SH-SY5Y (cell line): ENCODE results near the gene KCTD20.

ENCODE experiments used
- GATA2 ChIP-seq: IDR thresholded peaks from 2 replicates; pipeline ENCODE4 v1.6.1; 2011; ENCODE audit warnings: mild to moderate bottlenecking, low read depth, low read length
- GATA3 ChIP-seq: IDR thresholded peaks from 2 replicates; pipeline ENCODE4 v1.6.1; 2011; ENCODE audit warnings: low read depth, mild to moderate bottlenecking, low read length, moderate library complexity

KCTD20 gene

DNA sequence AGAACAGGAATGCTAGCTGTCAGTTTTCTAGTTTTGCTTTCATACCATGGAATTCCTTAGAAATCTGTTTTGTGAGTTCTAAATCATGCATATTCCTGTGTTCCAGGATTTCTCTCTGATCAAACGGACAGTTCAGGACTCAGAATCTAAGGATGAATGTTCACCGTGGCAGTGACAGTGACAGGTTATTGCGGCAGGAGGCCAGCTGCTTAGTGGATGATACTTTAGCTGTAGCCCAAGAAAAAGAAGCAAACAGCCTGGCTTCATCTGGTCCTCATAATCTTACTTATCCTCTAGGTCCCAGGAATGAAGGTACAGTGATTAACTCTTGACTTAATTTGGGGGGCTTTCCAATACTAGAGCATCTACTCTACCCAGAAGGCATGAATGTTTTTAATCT lies 27.1 kb downstream of the KCTD20 start:
- TF ChIP-seq GATA3 (no peak), GATA2 (no peak)

GRCh38 chr6:36478051-36478526 lies 35.3 kb downstream of the KCTD20 start:
- no peak for TF ChIP-seq GATA2
- TF ChIP-seq GATA3: no peak

DNA sequence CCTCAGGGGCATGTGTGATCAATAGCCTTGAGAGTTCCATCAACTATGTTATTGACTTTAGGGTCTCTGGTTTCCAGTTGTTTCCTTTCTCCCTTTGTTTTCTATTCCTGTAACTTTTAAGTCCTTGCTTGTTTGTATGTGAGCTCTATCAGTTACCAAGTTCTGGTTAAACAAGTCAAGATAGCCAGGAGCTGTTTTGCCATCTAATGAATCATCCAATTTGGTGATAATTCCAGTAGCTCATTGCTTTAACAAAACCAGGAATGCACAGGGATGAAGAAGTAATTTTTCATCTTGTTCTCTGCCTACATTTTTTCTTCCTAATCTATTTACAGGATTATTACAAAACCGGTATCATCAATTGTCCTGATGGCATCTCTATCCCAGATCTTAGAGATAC lies 36.5 kb downstream of the KCTD20 start:
- TF ChIP-seq GATA3: no peak
- no peak for TF ChIP-seq GATA2

- TF ChIP-seq GATA3: no peak
- TF ChIP-seq GATA2: no peak
Observed at GRCh38 chr6:36484736-36485135, 41.9 kb downstream of the KCTD20 start.

DNA sequence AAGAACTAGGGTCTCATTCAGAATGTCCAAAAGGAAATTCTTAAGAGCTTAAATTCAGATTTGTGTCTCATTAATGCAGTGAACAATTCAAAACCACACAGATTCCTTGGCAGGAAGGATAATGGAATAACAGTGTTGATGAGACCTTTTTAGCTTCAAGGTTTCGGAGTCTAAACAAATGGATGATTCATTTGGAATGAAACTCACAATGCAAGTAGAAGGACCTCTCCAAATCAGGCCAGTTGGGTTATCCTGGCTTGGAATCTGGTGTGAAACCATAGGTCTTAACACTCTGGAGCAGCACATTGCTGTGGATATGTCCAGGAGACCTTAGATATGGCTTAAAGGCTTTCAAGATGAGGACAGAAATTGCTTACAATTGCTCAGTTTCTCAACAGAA lies 44.9 kb downstream of the KCTD20 start:
- TF ChIP-seq GATA3: no peak
- TF ChIP-seq GATA2: no peak

DNA sequence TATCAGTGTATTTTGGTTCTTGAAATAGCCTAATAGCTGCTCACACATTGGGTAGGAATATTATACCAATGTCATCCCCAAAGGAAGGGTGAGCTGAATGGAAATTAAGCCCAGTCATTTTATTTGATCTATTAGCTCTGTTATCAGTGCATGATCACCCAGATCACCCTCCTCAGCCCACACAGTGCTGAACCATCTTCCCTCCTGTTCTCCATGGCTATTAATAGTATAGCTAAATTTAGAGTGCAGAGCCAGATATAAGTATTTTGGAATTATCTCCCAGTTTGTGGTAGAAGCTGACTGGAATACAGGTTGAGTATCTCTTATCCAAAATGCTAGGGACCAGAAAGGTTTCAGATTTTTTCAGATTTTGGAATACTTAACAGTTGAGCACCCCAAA lies 45.4 kb downstream of the KCTD20 start:
- no peak for TF ChIP-seq GATA2
- TF ChIP-seq GATA3: no peak

GRCh38 chr6:36489426-36489825 lies 46.6 kb downstream of the KCTD20 start:
- no peak for TF ChIP-seq GATA2
- no peak for TF ChIP-seq GATA3

DNA sequence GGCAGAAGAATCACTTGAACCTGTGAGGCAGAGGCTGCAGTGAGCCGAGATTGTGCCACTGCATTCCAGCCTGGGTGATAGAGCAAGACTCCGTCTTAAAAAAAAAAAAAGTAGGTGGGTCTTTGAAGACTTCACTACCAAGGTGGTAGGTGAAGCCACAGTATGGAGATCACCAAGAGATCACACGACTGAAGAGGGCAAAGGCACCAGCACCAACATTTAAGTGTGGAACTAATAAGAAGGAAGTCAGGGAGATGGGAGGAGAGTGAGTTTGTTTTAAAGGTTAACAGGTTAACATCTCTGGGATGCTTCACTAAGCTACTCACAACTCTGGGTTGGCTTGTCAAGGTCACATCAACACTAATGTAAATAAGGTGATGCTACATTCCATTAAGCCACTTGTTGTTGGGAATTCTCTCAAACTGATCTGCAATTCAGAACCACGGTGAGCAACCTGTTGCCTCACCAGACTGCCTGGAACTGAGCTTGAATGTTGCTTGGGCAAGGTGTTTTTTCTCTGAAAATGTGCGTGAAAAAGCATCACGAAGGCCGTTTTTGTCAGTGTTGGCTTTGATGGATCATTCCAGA lies 48.7 kb downstream of the KCTD20 start:
- TF ChIP-seq GATA2: no peak
- TF ChIP-seq GATA3: no peak

- TF ChIP-seq GATA3 (no peak), GATA2 (no peak)
Observed at GRCh38 chr6:36492092-36492491, 49.3 kb downstream of the KCTD20 start.

DNA sequence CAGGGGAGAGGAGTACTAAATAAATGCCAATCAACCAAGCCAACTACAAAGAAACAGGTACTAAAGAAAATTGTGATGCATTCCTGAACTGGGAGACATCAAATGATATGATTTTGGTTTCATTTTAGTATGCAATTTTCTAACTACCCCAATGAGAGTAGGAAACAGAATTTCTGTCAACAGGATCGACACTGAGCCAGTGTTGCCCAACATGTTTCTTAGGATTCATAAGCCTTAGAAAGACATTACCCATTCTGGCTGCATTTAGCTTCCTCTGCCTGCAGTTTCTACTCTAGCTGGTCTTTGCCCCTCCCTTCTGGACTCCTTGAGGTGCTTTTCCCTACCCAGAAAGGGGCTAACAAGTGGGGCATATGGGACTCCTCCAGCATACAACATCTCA lies 49.8 kb downstream of the KCTD20 start:
- TF ChIP-seq GATA2 (no peak), GATA3 (no peak)

GRCh38 chr6:36493319-36493718 lies 50.5 kb downstream of the KCTD20 start:
- TF ChIP-seq GATA3 (no peak), GATA2 (no peak)

DNA sequence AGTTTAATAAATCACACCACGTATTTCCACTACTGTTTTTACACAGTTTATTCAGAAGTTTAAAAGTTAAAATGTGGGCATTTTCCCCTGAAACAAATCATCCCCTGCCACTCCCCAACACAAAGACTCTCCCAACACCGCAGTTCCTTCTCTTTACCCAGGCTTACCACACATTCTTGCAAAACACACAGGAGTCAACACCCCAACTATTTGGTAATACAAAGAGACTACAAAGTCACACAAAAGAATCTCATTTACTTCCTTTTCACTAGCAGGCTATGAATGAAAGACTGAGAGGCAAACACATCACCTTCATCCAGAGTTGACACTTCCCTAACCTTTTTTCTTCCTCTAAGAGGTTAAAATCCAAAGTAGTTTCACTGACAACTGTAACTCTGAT lies 51.1 kb downstream of the KCTD20 start:
- TF ChIP-seq GATA3: no peak
- no peak for TF ChIP-seq GATA2

- no peak for TF ChIP-seq GATA2
- no peak for TF ChIP-seq GATA3
Observed at GRCh38 chr6:36495086-36495485, 52.3 kb downstream of the KCTD20 start.

- TF ChIP-seq GATA2 (no peak), GATA3 (no peak)
Observed at GRCh38 chr6:36499918-36500317, 57.1 kb downstream of the KCTD20 start.

DNA sequence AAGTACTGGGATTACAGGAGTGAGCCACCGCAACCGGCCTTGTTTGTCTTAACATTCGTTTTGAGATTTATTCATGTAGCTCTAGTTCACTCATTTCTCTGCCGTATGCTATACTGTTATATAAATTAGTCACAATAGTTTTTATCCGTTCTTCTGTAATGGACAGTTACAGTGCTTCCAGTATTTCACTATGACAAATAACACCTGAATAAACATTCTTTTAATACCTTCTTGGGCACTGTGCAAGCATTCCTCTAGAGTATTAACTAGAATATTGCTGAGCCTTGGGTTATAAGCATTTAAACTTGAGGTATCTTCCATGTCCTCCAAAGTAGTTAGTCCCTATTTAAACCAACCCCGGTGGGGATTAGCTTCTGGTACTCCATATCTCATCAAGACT lies 58.9 kb downstream of the KCTD20 start:
- TF ChIP-seq GATA2 (no peak), GATA3 (no peak)

DNA sequence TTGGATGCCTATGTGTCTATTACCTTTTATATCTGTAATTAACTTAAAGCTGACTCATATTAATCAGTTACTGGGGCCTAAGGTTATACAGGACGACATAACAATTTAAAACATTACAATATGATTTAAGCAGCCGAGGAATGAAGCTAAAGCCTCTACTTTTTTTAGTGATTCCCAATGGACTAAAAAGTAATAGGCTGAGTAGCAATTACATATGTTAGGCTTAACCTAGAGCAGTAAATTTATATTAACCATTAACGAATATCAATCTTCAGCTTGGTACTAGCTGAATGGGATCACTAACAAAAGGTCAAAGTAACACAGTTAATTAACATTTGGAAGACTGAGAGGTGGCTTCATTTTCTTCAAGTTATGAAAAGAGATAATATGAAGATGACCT lies 61.4 kb downstream of the KCTD20 start:
- TF ChIP-seq GATA2 (no peak), GATA3 (no peak)
